Upper lobe of left lung (tissue), 6 donors: ENCODE results near the gene BABAM2. TPM values are rescaled to one million over a fixed set of nuclear protein-coding genes. Genes with fewer than 3 reads are reported as not detected.

ENCODE experiments used
- ATAC-seq, 2 donors: fragments of 200-7000 bp; cut with Tn5 transposase; one replicate each; pipeline ENCODE4 v1.9.1; 2022; ENCODE audit warnings: mild to moderate bottlenecking in 2 of 2, moderate library complexity in 2 of 2; ENCODE audit not compliant: low FRiP score in 2 of 2
- DNase-seq, 2 donors: peaks; one replicate each; pipeline ENCODE4 v3.0.0-alpha.2; 2019 to 2020
- H3K27ac ChIP-seq, 4 donors: fragments of 200-600 bp; sonication (generic); one replicate each; pipeline ENCODE4 v1.5.1; 2016 to 2019
- H3K27me3 ChIP-seq, 4 donors: fragments of 200-600 bp; sonication (generic); one replicate each; pipeline ENCODE4 v1.5.1; 2017 to 2019
- H3K36me3 ChIP-seq, 4 donors: fragments of 200-600 bp; sonication (generic); one replicate each; pipeline ENCODE4 v1.5.1; 2016 to 2019
- H3K4me1 ChIP-seq, 4 donors: fragments of 200-600 bp; sonication (generic); one replicate each; pipeline ENCODE4 v1.5.1; 2018 to 2019
- H3K4me3 ChIP-seq, 4 donors: fragments of 200-600 bp; sonication (generic); one replicate each; pipeline ENCODE4 v1.5.1; 2017 to 2019; ENCODE audit warnings: mild to moderate bottlenecking in 2 of 4, moderate library complexity in 1 of 4
- H3K9me3 ChIP-seq, 4 donors: fragments of 200-600 bp; sonication (generic); one replicate each; pipeline ENCODE4 v1.5.1; 2018 to 2019
- EP300 ChIP-seq, 4 donors: sonication (generic); formaldehyde crosslinking; IDR thresholded peaks; one replicate each; pipeline ENCODE4 v1.5.1; 2017; ENCODE audit warnings: antibody characterized with exemption in 4 of 4, control low read depth in 2 of 4
- POLR2A ChIP-seq, 4 donors: fragments of 450-650 bp; IDR thresholded peaks; one replicate each; pipeline ENCODE4 v1.5.1; 2016 to 2017; ENCODE audit warnings: antibody characterized with exemption in 4 of 4, mild to moderate bottlenecking in 2 of 4
- POLR2AphosphoS5 ChIP-seq, 2 donors: sonication (generic); formaldehyde crosslinking; IDR thresholded peaks; one replicate each; pipeline ENCODE4 v1.5.1; 2017; ENCODE audit warnings: antibody characterized with exemption in 2 of 2
- WGBS, 2 donors: methylation state at CpG; one replicate each; pipeline ENCODE4 v1.1.5; 2017 to 2018; 5-methylcytosine and 5-hydroxymethylcytosine counted together
- total RNA-seq, 6 donors: library from RNA; depleted of rRNA in 4 of 6; stranded (reverse); fragments of >200 nt in 4 of 6; gene quantifications; one replicate each; pipeline versions ENCODE4 v1.1.0 to v1.2.1, GENCODE V29; 2016 to 2021
- TF ChIP-seq, protein P1 (sequence below), 6 experiments: fragments of 450-650 bp in 4 of 6; fragments of 200-600 bp in 2 of 6; sonication (generic) in 2 of 6; IDR thresholded peaks; one replicate each; pipeline ENCODE4 v1.5.1; 2016 to 2019; ENCODE audit warnings: antibody characterized with exemption in 6 of 6
- donor health status: DM: no; HTN: no; CAD: no; lungs with moderate emphysema.
- donor health status: DM: no; HTN: yes; CAD: no; lungs with severe emphysema.

BABAM2 gene
- total RNA-seq, 6 donors from 2014 or later: 23.0 to 44.0 (median 38.2) TPM

GRCh38 chr2:28312307-28313219 lies 422.0 kb downstream of the BABAM2 start:
- no peak for DNase-seq
- Histone ChIP-seq H3K27me3 (no peaks in the 10 kb centered on the region), H3K4me1 (no peaks in the 10 kb centered on the region), H3K27ac (no peak overlapping the region), H3K4me3 (no peak overlapping the region), H3K36me3 (peaks cover 0 to 9% (median 0%) of the 10 kb centered on the region in 4 donors), H3K9me3 (no peaks in the 10 kb centered on the region)
- 87 to 92% methylated on average over 6 of the region's 6 CpGs for WGBS, 2 donors
- no peak for ATAC-seq
- TF ChIP-seq POLR2A (IDR thresholded peaks at IDR 0.05) (no peak), POLR2AphosphoS5 (IDR thresholded peaks at IDR 0.05) (no peak), EP300 (IDR thresholded peaks at IDR 0.05) (no peak)
- TF ChIP-seq, protein P1, sequence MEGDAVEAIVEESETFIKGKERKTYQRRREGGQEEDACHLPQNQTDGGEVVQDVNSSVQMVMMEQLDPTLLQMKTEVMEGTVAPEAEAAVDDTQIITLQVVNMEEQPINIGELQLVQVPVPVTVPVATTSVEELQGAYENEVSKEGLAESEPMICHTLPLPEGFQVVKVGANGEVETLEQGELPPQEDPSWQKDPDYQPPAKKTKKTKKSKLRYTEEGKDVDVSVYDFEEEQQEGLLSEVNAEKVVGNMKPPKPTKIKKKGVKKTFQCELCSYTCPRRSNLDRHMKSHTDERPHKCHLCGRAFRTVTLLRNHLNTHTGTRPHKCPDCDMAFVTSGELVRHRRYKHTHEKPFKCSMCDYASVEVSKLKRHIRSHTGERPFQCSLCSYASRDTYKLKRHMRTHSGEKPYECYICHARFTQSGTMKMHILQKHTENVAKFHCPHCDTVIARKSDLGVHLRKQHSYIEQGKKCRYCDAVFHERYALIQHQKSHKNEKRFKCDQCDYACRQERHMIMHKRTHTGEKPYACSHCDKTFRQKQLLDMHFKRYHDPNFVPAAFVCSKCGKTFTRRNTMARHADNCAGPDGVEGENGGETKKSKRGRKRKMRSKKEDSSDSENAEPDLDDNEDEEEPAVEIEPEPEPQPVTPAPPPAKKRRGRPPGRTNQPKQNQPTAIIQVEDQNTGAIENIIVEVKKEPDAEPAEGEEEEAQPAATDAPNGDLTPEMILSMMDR (IDR thresholded peaks at IDR 0.05): no peak

DNA sequence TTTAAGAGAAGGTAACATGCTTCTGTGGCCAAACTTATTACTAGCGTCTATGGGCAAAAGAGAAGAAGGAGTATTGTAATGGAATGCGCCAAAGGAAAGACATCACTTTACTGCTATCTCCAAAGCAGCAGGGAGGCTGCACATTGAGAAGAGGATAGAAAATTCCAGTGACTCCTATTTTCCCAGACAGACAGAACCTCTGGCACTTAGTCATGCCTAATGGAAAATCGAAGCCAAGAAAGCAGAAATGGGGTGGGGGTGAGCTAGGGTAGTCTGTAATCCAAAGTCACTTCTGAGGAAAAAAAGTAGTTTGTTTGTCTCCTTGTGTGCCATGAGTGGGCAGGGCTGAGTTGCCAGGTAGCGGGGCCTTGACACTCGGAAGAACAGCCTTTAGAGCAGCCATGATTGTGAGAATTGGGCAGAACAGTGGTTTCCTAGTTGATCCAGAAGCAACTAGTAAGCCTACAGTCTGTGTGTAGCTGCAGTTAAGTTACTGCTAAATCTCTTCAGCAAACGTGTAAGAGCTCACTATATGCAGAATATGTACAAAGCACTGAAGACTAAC lies 422.8 kb downstream of the BABAM2 start:
- no peak overlapping the region for H3K27ac ChIP-seq
- H3K36me3 ChIP-seq: peaks cover 0 to 9% (median 0%) of the 10 kb centered on the region in 4 donors
- ATAC-seq: no peak

GRCh38 chr2:28314968-28315367 lies 424.4 kb downstream of the BABAM2 start:
- Histone ChIP-seq H3K4me3 (no peak overlapping the region), H3K9me3 (no peaks in the 10 kb centered on the region), H3K4me1 (no peaks in the 10 kb centered on the region), H3K27ac (no peak overlapping the region), H3K36me3 (peaks cover 0 to 6% (median 0%) of the 10 kb centered on the region in 4 donors), H3K27me3 (no peaks in the 10 kb centered on the region)
- ATAC-seq (no peak), DNase-seq (no peak)
- no peak for TF ChIP-seq POLR2AphosphoS5 (IDR thresholded peaks at IDR 0.05)
- TF ChIP-seq, protein P1 (IDR thresholded peaks at IDR 0.05): no peak
- TF ChIP-seq EP300 (IDR thresholded peaks at IDR 0.05): no peak
- TF ChIP-seq POLR2A (IDR thresholded peaks at IDR 0.05): no peak

More for the DNA sequence above, 422.8 kb downstream of the BABAM2 start:
- no peak for DNase-seq
- no peak for TF ChIP-seq POLR2A (IDR thresholded peaks at IDR 0.05)
- TF ChIP-seq, protein P1 (IDR thresholded peaks at IDR 0.05): no peak
- TF ChIP-seq EP300 (IDR thresholded peaks at IDR 0.05): no peak
- no peak for TF ChIP-seq POLR2AphosphoS5 (IDR thresholded peaks at IDR 0.05)
- no peaks in the 10 kb centered on the region for H3K4me1 ChIP-seq
- H3K9me3 ChIP-seq: no peaks in the 10 kb centered on the region
- 96 to 97% methylated on average over 6 of the region's 6 CpGs for WGBS, 2 donors
- H3K4me3 ChIP-seq: no peak overlapping the region
- H3K27me3 ChIP-seq: no peaks in the 10 kb centered on the region

GRCh38 chr2:28316546-28317335 lies 426.2 kb downstream of the BABAM2 start:
- DNase-seq (no peak), ATAC-seq (no peak)
- H3K4me1 ChIP-seq: no peaks in the 10 kb centered on the region
- H3K9me3 ChIP-seq: no peaks in the 10 kb centered on the region
- H3K27me3 ChIP-seq: no peaks in the 10 kb centered on the region
- H3K4me3 ChIP-seq: no peak overlapping the region
- TF ChIP-seq, protein P1 (IDR thresholded peaks at IDR 0.05): no peak
- TF ChIP-seq EP300 (IDR thresholded peaks at IDR 0.05) (no peak), POLR2AphosphoS5 (IDR thresholded peaks at IDR 0.05) (no peak), POLR2A (IDR thresholded peaks at IDR 0.05) (no peak)
- peaks cover 0 to 5% (median 0%) of the 10 kb centered on the region in 4 donors for H3K36me3 ChIP-seq
- WGBS, 2 donors: 95 to 97% methylated on average over 14 of the region's 14 CpGs
- H3K27ac ChIP-seq: no peak overlapping the region
